IMR-90 (cell line): ENCODE measurements around the gene SPACA7. TPM values are rescaled to one million over a fixed set of nuclear protein-coding genes. Genes with fewer than 3 reads are reported as not detected.

Source experiments
- ATAC-seq: fragments of 200-7000 bp; cut with Tn5 transposase; 2 replicates; pipeline ENCODE4 v1.9.1; 2020; ENCODE audit warnings: low read depth, mild to moderate bottlenecking, moderate library complexity
- BruUV-seq: library from RNA; stranded (reverse); fragments of 400-500 nt; replicated peaks from 2 replicates; lab custom pipeline; 2021; lab: Mats Ljungman, UMichigan
- CTCF ChIA-PET: fragments of 300-600 bp; formaldehyde crosslinking; extraction: SDS; loops from one replicate; lab custom pipeline; 2021; ENCODE audit warnings: antibody characterized with exemption; lab: Yijun Ruan, JAX
- POLR2A ChIA-PET: fragments of 300-600 bp; sonication (Branson Sonifier 250); formaldehyde crosslinking; loops from one replicate; lab custom pipeline; 2022; ENCODE audit warnings: antibody characterized with exemption; ENCODE audit not compliant: unreplicated experiment; lab: Charles Lee
- DNase-seq: peaks from one replicate; pipeline ENCODE4 v3.0.0; 2013
- H2AFZ ChIP-seq: replicated peaks from 2 replicates; pipeline ENCODE3; 2013; ENCODE audit warnings: low read length, mild to moderate bottlenecking; ENCODE audit not compliant: poor library complexity
- H2AK5ac ChIP-seq: 2 replicates; pipeline ENCODE4 v1.6.1; 2013; ENCODE audit warnings: low read depth, low read length, inconsistent platforms
- H2AK9ac ChIP-seq: replicated peaks from 2 replicates; pipeline ENCODE3; 2013; ENCODE audit warnings: mild to moderate bottlenecking, low read depth, low read length, moderate library complexity; ENCODE audit not compliant: poor library complexity
- H2BK120ac ChIP-seq: 2 replicates; pipeline ENCODE4 v1.6.1; 2013; ENCODE audit warnings: low read depth, low read length, inconsistent platforms
- H2BK15ac ChIP-seq: 3 replicates; pipeline ENCODE4 v1.6.1; 2013; ENCODE audit warnings: low read depth, low read length, inconsistent platforms
- H2BK20ac ChIP-seq: 2 replicates; pipeline ENCODE4 v1.6.1; 2013; ENCODE audit warnings: low read depth, mild to moderate bottlenecking, inconsistent platforms, low read length, moderate library complexity
- H2BK5ac ChIP-seq: 2 replicates; pipeline ENCODE4 v1.6.1; 2013; ENCODE audit warnings: mild to moderate bottlenecking, low read depth, low read length, inconsistent platforms; ENCODE audit not compliant: poor library complexity, severe bottlenecking
- H3K14ac ChIP-seq: replicated peaks from 2 replicates; pipeline ENCODE4 v1.6.1; 2013; ENCODE audit warnings: low read depth, low read length, inconsistent platforms
- H3K18ac ChIP-seq: 2 replicates; pipeline ENCODE4 v1.6.1; 2013; ENCODE audit warnings: low read depth, low read length, control low read depth
- H3K23ac ChIP-seq: 2 replicates; pipeline ENCODE4 v1.6.1; 2013; ENCODE audit warnings: low read depth, low read length, inconsistent platforms
- H3K27ac ChIP-seq: 2 replicates; pipeline ENCODE4 v1.5.1; 2013; ENCODE audit warnings: mild to moderate bottlenecking, control low read depth, low read length; ENCODE audit not compliant: insufficient read depth
- H3K27me3 ChIP-seq: 2 replicates; pipeline ENCODE4 v1.6.1; 2013; ENCODE audit warnings: low read length; ENCODE audit not compliant: control insufficient read depth, insufficient read depth
- H3K36me3 ChIP-seq: 2 replicates; pipeline ENCODE4 v1.6.1; 2013; ENCODE audit warnings: low read length, mixed read lengths; ENCODE audit not compliant: control insufficient read depth, insufficient read depth
- H3K4ac ChIP-seq: 2 replicates; pipeline ENCODE4 v1.6.1; 2013; ENCODE audit warnings: low read depth, low read length, inconsistent platforms
- H3K4me1 ChIP-seq: 2 replicates; pipeline ENCODE4 v1.6.1; 2013; ENCODE audit warnings: low read length, mixed read lengths; ENCODE audit not compliant: control insufficient read depth, insufficient read depth
- H3K4me2 ChIP-seq: 2 replicates; pipeline ENCODE4 v1.6.1; 2013; ENCODE audit warnings: low read depth, mild to moderate bottlenecking, control low read depth, low read length, moderate library complexity
- H3K4me3 ChIP-seq: 2 replicates; pipeline ENCODE4 v1.5.1; 2013; ENCODE audit warnings: low read depth, mild to moderate bottlenecking, control low read depth, low read length, moderate library complexity; ENCODE audit not compliant: insufficient read depth
- H3K56ac ChIP-seq: 2 replicates; pipeline ENCODE4 v1.6.1; 2013; ENCODE audit warnings: low read length, inconsistent platforms; ENCODE audit not compliant: insufficient read depth; ENCODE audit errors: extremely low read depth
- H3K79me1 ChIP-seq, 2 experiments: 2 replicates each; pipeline ENCODE4 v1.6.1; 2013; ENCODE audit warnings: low read length in 2 of 2, inconsistent platforms in 1 of 2, low read depth in 1 of 2
- H3K9ac ChIP-seq: 2 replicates; pipeline ENCODE4 v1.6.1; 2013; ENCODE audit warnings: low read depth, low read length, control low read depth
- H3K9me1 ChIP-seq: 2 replicates; pipeline ENCODE4 v1.6.1; 2013; ENCODE audit warnings: low read length, inconsistent platforms; ENCODE audit not compliant: insufficient read depth
- H3K9me3 ChIP-seq: 2 replicates; pipeline ENCODE4 v1.6.1; 2013; ENCODE audit warnings: low read length; ENCODE audit not compliant: control insufficient read depth, insufficient read depth
- H4K20me1 ChIP-seq: 2 replicates; pipeline ENCODE4 v1.6.1; 2013; ENCODE audit warnings: low read length, inconsistent platforms; ENCODE audit not compliant: insufficient read depth
- H4K5ac ChIP-seq: 2 replicates; pipeline ENCODE4 v1.6.1; 2013; ENCODE audit warnings: mild to moderate bottlenecking, low read depth, low read length, control low read depth
- H4K8ac ChIP-seq, 2 experiments: 2 replicates each; pipeline ENCODE4 v1.6.1; 2013; ENCODE audit warnings: low read depth in 2 of 2, low read length in 2 of 2, control low read depth in 1 of 2, inconsistent platforms in 1 of 2
- H4K91ac ChIP-seq: 2 replicates; pipeline ENCODE4 v1.6.1; 2013; ENCODE audit warnings: low read depth, low read length, inconsistent platforms; ENCODE audit not compliant: insufficient read depth
- BHLHE40 ChIP-seq: fragments of 150-350 bp; IDR thresholded peaks from 2 replicates; pipeline ENCODE4 v1.6.1; 2016; ENCODE audit warnings: mild to moderate bottlenecking, low read depth, low read length
- CEBPB ChIP-seq: IDR thresholded peaks from 2 replicates; pipeline ENCODE4 v1.6.1; 2012; ENCODE audit warnings: low read depth, low read length, improper control_type of control experiment
- CHD1 ChIP-seq: IDR thresholded peaks from 2 replicates; pipeline ENCODE4 v1.6.1; 2012; ENCODE audit warnings: low read depth, low read length, improper control_type of control experiment
- FOS ChIP-seq: fragments of 150-350 bp; IDR thresholded peaks from 2 replicates; pipeline ENCODE4 v1.6.1; 2016; ENCODE audit warnings: low read depth, low read length
- MAFK ChIP-seq: IDR thresholded peaks from 2 replicates; pipeline ENCODE4 v1.6.1; 2012; ENCODE audit warnings: low read depth, low read length, improper control_type of control experiment
- MAZ ChIP-seq: IDR thresholded peaks from 2 replicates; pipeline ENCODE4 v1.6.1; 2012; ENCODE audit warnings: low read depth, mild to moderate bottlenecking, low read length, improper control_type of control experiment, moderate library complexity, borderline replicate concordance
- MXI1 ChIP-seq: IDR thresholded peaks from 2 replicates; pipeline ENCODE4 v1.6.1; 2012; ENCODE audit warnings: low read depth, mild to moderate bottlenecking, low read length, moderate library complexity, borderline replicate concordance
- NFE2L2 ChIP-seq: fragments of 150-350 bp; IDR thresholded peaks from 2 replicates; pipeline ENCODE4 v1.6.1; 2016; ENCODE audit warnings: low read depth, mild to moderate bottlenecking, low read length
- POLR2A ChIP-seq: IDR thresholded peaks from 2 replicates; pipeline ENCODE4 v1.6.1; 2012; ENCODE audit warnings: mild to moderate bottlenecking, low read depth, low read length
- RAD21 ChIP-seq: IDR thresholded peaks from 2 replicates; pipeline ENCODE4 v1.6.1; 2012; ENCODE audit warnings: low read length, improper control_type of control experiment
- RCOR1 ChIP-seq: IDR thresholded peaks from 2 replicates; pipeline ENCODE4 v1.6.1; 2012; ENCODE audit warnings: mild to moderate bottlenecking, low read length, improper control_type of control experiment; ENCODE audit not compliant: insufficient replicate concordance
- RFX5 ChIP-seq: IDR thresholded peaks from 2 replicates; pipeline ENCODE4 v1.8.0; 2012; ENCODE audit warnings: low read depth, mild to moderate bottlenecking, low read length, moderate library complexity
- SMC3 ChIP-seq: fragments of 150-350 bp; IDR thresholded peaks from 2 replicates; pipeline ENCODE4 v1.6.1; 2016; ENCODE audit warnings: low read depth, mild to moderate bottlenecking, antibody characterized with exemption, low read length, moderate library complexity
- WGBS, 2 experiments: methylation state at CpG; one replicate each; pipeline versions ENCODE4 v1.1.5 to v1.1.7; 2013; ENCODE audit warnings: missing lambda C conversion rate in 2 of 2; ENCODE audit not compliant: insufficient read length in 1 of 2; ENCODE audit errors: extremely low coverage in 2 of 2; 5-methylcytosine and 5-hydroxymethylcytosine counted together
- dilution Hi-C: fragments of 300-500 bp; cut with HindIII; formaldehyde crosslinking; loops from one replicate; pipeline ENCODE4 v1.14.3; 2018; ENCODE audit warnings: low sequenced_read_pairs; ENCODE audit not compliant: unreplicated experiment
- in situ Hi-C: fragments of 300-500 bp; cut with MboI; formaldehyde crosslinking; loops from 3 replicates; pipeline ENCODE4 v1.14.3; 2019; ENCODE audit warnings: low sequenced_read_pairs, inconsistent platforms, mixed read lengths
- intact Hi-C: fragments of 100-400 bp; cut with micrococcal nuclease; formaldehyde crosslinking; loops from 2 replicates; pipeline ENCODE4 v1.10.0; 2022
- polyA plus RNA-seq, 3 experiments: library from polyadenylated mRNA; depleted of rRNA; stranded (reverse); fragments of >200 nt; gene quantifications; 2 replicates each; pipeline ENCODE4 v1.2.3, GENCODE V29; 2012; ENCODE audit warnings: low replicate concordance in 1 of 3
- total RNA-seq: library from RNA; depleted of rRNA; stranded (reverse); fragments of >200 nt; gene quantifications from 2 replicates; pipeline ENCODE4 v1.2.3, GENCODE V29; 2012
- TF ChIP-seq, protein P1 (sequence below): fragments of 150-350 bp; IDR thresholded peaks from 2 replicates; pipeline ENCODE4 v1.6.1; 2017; ENCODE audit warnings: mild to moderate bottlenecking, antibody characterized with exemption, low read length, low read depth
- TF ChIP-seq, protein P2 (sequence below): conservative IDR thresholded peaks from 2 replicates; pipeline ENCODE4 v1.5.1; 2012; ENCODE audit warnings: mild to moderate bottlenecking, low read depth, low read length, improper control_type of control experiment
- TF ChIP-seq, protein P3 (sequence below): fragments of 150-350 bp; IDR thresholded peaks from 2 replicates; pipeline ENCODE4 v1.6.1; 2016; ENCODE audit warnings: low read depth, mild to moderate bottlenecking, low read length, moderate library complexity, borderline replicate concordance

SPACA7 gene
- total and polyA plus RNA-seq, 2 of the 4 experiments (the other 2 are of a cell fraction): not detected

DNA sequence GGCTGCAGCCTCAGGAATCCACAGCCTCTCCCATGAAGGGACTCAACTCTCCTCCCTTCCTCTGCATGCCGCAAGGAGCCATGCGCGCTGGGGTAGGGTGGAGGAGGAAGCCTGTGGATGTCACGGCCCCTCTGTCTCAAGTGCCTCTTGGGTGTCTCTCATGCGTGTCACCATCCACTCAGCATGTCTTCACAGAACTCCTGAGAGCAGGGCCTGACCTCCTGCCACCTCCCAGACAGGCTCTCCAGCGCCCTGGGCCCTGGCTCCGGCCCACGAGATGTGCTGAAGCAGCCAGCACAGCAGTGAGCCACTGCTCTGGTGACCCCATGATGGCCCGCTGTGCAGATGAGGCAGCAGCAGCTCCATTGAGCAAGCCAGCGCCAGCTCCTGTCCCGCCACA is 25.9 kb upstream of the SPACA7 start:
- dilution Hi-C loops: no loop called here
- Histone ChIP-seq H2AFZ (no peak overlapping the region), H3K18ac (no peak overlapping the region), H3K9ac (no peak overlapping the region), H3K27me3 (no peaks in the 10 kb centered on the region), H3K79me1 (no peaks in the 10 kb centered on the region), H3K4me1 (no peaks in the 10 kb centered on the region), H3K56ac (no peak overlapping the region), H2BK120ac (no peak overlapping the region), H2BK15ac (no peak overlapping the region), H4K91ac (no peak overlapping the region), H3K4me3 (no peak overlapping the region), H2AK5ac (no peak overlapping the region), H3K36me3 (no peaks in the 10 kb centered on the region), H2BK20ac (no peak overlapping the region), H3K14ac (no peak overlapping the region), H4K20me1 (no peaks in the 10 kb centered on the region), H4K5ac (no peak overlapping the region), H3K9me1 (no peaks in the 10 kb centered on the region), H2AK9ac (no peak overlapping the region), H4K8ac (no peak overlapping the region), H3K4ac (no peak overlapping the region), H3K27ac (no peak overlapping the region), H3K23ac (no peak overlapping the region), H2BK5ac (no peak overlapping the region), H3K4me2 (no peak overlapping the region), H3K9me3 (peaks cover 29% of the 10 kb centered on the region)
- WGBS, 2 experiments: 40% methylated on average over 1 of the region's 11 CpGs; no CpG with 5 or more reads in 1 of the 2 experiments
- TF ChIP-seq BHLHE40: no peak
- TF ChIP-seq RFX5: no peak
- TF ChIP-seq, protein P1, sequence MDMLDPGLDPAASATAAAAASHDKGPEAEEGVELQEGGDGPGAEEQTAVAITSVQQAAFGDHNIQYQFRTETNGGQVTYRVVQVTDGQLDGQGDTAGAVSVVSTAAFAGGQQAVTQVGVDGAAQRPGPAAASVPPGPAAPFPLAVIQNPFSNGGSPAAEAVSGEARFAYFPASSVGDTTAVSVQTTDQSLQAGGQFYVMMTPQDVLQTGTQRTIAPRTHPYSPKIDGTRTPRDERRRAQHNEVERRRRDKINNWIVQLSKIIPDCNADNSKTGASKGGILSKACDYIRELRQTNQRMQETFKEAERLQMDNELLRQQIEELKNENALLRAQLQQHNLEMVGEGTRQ: no peak
- TF ChIP-seq NFE2L2: no peak
- no peak for TF ChIP-seq SMC3
- TF ChIP-seq POLR2A: no peak
- TF ChIP-seq, protein P2, sequence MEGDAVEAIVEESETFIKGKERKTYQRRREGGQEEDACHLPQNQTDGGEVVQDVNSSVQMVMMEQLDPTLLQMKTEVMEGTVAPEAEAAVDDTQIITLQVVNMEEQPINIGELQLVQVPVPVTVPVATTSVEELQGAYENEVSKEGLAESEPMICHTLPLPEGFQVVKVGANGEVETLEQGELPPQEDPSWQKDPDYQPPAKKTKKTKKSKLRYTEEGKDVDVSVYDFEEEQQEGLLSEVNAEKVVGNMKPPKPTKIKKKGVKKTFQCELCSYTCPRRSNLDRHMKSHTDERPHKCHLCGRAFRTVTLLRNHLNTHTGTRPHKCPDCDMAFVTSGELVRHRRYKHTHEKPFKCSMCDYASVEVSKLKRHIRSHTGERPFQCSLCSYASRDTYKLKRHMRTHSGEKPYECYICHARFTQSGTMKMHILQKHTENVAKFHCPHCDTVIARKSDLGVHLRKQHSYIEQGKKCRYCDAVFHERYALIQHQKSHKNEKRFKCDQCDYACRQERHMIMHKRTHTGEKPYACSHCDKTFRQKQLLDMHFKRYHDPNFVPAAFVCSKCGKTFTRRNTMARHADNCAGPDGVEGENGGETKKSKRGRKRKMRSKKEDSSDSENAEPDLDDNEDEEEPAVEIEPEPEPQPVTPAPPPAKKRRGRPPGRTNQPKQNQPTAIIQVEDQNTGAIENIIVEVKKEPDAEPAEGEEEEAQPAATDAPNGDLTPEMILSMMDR: no peak
- TF ChIP-seq CHD1: no peak
- TF ChIP-seq FOS: no peak
- no peak for TF ChIP-seq RCOR1
- no peak for TF ChIP-seq CEBPB
- TF ChIP-seq MXI1: no peak
- no peak for TF ChIP-seq RAD21
- TF ChIP-seq, protein P3, sequence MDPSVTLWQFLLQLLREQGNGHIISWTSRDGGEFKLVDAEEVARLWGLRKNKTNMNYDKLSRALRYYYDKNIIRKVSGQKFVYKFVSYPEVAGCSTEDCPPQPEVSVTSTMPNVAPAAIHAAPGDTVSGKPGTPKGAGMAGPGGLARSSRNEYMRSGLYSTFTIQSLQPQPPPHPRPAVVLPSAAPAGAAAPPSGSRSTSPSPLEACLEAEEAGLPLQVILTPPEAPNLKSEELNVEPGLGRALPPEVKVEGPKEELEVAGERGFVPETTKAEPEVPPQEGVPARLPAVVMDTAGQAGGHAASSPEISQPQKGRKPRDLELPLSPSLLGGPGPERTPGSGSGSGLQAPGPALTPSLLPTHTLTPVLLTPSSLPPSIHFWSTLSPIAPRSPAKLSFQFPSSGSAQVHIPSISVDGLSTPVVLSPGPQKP: no peak
- TF ChIP-seq MAZ: no peak
- no peak for TF ChIP-seq MAFK
- ATAC-seq (no peak), DNase-seq (no peak)
- ChIA-PET POLR2A (no interaction called here), CTCF (no interaction called here)
- no TSS peak for BruUV-seq
- in situ Hi-C loops: no loop called here
- intact Hi-C loops: no loop called here
